Activated T-cell treated with anti-CD3 and anti-CD28 coated beads, Interleukin-2, amount 50 U/mL, for 48 hours (primary cell): ENCODE data around the gene ALG8.
"Not testable (repeated sequence)": the region's sequence is repeated elsewhere in the genome, so short reads cannot be mapped to it uniquely, and the experiment has no call there.

Source experiments
- DNase-seq, 2 experiments: peaks; one replicate each; pipeline ENCODE4 v3.0.0-alpha.2; 2020

Gene ALG8

DNA sequence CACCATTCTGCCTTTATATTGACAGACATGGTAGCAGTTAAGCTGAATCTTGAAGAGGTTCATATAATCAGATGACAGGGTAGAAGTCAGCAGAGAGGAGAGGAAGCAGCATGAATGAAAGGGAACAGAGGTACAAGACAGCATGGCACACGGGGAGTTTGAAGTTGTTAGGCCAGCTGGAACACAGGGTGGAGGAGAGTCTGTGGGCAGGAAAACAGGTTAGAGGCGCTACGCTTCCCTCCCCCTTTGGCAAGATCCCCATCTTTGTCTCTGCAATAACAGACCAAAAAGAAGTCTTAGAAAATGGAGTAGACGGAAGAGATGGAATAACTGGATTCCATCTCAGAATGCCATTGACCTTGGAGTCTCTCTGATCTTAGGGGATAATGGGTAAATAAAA is 39.8 kb downstream of the ALG8 start:
- DNase-seq = no peak

DNA sequence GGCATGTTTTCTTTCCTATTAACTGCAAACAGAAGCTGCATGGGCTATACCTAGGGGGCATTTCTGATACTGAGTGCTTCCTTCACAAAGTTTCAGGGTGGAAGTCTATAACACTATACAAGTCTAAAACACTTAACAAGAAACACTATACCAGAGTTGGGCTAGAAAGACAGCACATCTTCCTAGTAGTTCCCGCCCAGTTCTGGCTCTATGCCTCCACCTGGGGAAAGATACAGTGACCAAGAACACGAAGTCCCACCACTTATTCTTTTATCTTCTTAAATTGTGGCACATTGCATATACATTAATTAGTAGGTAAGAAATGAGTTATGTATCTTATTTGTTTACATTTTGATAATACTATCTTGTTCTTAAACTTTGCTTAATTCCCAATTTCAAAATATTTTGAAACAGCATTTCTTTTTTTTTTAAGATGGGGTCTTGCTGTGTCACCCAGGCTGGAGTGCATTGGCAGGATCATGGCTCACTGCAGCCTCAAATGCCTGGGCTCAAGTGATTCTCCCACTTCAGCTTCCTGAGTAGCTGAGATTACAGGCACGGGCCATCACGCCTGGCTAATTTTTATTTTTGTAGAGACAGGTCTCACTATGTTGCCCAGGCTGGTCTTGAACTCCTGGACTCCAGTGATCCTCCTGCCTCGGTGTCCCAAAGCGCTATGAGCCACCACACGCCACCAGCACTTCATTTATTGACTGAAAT is 41.6 kb downstream of the ALG8 start:
- DNase-seq = no peak

DNA sequence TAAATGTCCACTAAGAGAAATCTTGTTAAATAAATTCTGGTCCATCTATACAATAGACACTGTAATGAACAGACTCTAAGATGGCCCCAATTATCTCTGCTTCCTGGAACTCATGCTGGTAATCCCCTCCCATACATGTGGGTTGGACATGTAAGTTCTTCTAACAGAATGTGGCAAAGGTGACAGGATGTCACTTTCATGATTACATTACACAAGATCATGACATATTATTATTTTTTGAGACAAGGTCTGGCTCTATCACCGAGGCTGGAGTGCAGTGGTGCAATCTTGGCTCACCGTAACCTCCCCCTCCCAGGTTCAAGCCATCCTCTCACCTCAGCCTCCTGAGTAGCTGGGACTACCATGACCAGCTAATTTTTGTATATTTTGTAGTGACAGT is 45.2 kb downstream of the ALG8 start:
- DNase-seq = no peak

DNA sequence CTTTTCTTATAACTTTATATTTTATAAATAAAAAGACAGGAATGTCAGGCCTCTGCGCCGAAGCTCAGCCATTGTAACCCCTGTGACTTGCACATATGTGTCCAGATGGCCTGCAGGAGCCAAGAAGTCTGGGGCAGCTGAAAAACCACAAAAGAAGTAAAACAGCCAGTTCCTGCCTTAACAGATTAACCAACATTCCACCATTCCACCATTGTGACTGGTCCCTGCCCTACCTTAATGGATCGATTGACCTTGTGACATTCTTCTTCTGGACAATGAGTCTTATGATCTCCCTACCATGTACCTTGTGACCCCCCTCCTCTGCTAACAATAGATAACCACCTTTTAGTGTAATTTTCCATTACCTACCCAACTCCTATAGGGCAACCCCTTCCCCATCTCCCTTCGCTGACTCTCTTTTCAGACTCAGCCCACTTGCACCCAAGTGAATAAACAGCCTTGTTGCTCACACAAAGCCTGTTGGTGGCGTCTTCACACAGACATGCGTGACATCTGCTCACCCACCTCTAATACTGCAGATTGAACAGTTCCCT is 52.8 kb downstream of the ALG8 start:
- DNase-seq = not testable (repeated sequence)

DNA sequence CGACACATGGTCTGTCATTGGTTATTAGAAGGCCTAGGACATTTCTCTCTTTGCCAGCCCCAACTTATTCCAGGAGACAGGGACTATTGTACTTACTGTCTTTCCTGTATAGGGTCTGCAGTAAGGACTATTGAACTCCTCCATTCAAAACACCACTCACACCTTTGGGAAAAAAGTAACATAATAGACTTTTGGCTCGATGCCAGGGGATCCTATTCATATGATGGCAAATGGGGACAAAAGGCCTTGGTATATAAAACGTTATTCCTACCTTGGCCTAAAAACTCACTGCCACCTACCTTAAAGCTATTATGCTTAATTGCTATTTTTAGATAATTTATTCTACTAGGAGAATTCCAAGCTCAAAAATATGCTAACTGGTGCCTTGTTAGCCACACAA is 53.5 kb downstream of the ALG8 start:
- DNase-seq = no peak

DNA sequence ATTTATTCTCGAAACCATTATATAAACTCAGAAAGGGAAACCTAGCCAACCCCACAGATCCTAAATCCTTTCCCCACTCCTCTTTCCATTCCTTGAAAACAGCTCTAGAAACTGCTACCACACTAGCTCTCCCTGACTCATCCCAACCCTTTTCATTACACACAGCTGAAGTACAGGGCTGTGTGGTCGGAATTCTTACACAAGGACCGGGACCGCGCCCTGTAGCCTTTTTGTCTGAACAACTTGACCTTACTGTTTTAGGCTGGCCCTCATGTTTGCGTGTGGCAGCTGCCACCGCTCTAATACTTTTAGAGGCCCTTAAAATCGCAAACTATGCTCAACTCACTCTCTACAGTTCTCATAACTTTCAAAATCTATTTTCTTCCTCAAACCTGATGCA is 54.9 kb downstream of the ALG8 start:
- not testable (repeated sequence) for DNase-seq

GRCh38 chr11:78083021-78083420 is 56.4 kb downstream of the ALG8 start:
- DNase-seq = no peak

- DNase-seq = no peak
These were observed 57.3 kb downstream of the ALG8 start for GRCh38 chr11:78082146-78082545.

GRCh38 chr11:78081583-78081982 is 57.8 kb downstream of the ALG8 start:
- no peak for DNase-seq

DNA sequence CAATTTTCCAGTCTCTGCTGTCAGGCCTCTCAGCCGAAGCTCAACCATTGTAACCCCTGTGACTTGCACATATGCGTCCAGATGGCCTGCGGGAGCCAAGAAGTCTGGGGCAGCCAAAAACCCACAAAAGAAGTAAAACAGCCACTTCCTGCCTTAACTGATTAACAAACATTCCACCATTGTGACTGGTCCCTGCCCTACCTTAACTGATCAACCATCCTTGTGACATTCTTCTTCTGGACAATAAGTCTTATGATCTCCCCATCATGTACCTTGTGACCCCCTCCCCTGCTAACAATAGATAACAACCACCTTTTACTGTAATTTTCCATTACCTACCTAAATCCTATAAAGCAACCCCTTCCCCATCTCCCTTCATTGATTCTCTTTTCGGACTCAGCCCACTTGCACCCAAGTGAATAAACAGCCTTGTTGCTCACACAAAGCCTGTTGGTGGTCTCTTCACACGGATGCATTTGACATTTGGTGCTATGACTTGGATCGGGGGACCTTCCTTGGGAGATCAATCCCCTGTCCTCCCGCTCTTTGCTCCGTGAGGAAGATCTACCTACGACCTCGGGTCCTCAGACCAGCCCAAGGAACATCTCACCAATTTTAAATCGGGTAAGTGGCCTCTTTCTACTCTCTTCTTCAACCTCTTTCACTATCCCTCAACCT is 58.5 kb downstream of the ALG8 start:
- DNase-seq = no peak

DNA sequence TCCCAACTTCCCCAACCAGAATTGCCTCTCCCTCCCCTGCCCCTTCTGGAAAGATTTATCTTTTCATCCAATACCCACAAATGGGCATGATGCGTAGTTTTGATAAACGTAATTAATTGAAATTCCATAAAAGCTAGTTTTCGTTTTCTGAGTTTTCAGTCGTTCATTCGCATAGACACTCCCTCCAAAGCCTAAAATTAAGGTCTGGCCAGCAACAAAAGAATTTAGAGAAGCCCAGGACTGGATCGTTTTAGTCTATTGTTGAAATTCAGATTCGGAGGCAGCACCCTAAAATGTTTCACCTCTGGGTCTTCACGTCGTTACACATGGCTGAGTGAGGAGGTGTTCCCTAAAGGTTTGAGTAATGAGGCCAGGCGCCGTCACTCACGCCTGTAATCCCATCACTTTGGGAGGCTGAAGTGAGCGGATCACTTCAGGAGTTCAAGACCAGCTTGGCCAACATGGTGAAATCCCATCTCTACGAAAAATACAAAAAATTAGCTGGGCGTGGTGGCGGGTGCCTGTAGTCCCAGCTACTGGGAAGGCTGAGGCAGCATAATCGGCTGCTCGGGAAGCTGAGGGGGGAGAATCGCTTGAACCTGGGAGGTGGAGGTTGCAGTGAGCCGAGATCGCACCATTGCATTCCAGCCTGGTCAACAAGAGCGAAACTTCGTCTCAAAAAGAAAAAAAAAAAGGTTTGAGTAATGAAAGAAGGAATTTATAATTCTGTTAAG is 59.2 kb downstream of the ALG8 start:
- peak in 1 of 2 experiments; percentile 22 for DNase-seq

GRCh38 chr11:78079232-78080083 is 60.0 kb downstream of the ALG8 start, which contains the start of gene NDUFC2:
TSS of gene NDUFC2 (minus strand) at chr11:78079862. CDS start at chr11:78079744, 118 bp downstream.
- peak; percentile 82 to 85 for DNase-seq

DNA sequence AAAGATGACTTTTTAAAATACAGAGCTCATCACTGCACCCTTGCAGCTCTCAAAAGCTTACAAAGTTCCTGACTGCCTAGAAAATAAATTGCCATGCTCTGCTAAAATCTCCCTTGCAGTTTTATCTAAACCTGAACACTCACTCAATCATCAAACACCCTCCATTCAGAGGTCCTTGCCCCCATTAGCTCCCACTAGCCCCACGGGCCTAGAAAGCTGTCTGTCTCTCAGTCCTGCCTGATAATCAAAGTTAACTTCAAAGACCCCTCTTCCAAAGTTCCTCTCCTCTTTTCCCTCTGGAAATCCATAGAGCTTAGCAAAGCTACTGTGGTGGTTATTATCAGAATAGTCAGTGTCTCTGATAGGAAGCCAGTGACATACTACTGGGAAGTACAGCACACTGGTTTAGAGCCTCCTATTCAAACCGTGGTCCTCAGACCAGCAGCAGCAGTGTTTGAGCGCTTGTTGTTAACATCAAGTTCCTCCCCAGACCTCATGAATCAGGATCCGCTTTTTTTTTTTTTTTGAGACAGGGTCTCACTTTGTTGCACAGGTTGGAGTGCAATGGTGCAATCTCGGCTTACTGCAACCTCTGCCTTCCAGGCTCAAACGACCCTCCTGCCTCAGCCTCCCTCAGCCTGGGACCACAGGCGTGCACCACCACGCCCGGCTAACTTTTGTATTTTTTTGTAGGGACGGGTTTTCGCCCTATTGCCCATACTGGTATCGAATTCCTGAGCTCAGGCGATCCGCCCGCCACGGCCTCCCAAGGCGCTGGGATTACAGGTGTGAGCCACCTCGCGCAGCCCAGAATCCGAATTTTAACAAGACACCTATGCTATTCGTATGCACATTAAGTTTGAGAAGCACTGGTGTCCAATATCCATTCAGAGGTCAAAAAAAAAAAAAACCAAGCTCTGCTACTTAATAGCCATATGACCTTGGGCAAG is 60.9 kb downstream of the ALG8 start:
- no peak for DNase-seq

DNA sequence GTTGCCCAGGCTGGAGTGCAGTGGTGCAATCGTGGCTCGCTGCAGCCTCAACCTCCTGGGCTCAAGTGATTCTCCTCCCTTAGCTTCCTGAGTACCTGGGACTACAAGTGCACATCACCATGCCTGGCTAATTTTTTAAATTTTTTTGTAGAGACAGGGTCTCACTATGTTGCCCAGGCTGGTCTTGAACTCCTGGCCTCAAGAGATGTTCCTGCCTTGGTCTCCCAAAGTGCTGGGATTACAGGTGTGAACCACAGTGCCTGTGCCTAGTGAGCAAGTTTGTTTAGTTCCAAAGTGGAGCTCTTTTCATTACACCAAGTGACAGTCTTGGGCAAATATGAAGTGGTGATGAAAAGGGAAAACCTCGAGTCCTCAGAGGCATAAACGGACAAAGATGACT is 61.8 kb downstream of the ALG8 start:
- not testable (repeated sequence) for DNase-seq

- no peak for DNase-seq
These were observed 62.6 kb downstream of the ALG8 start for GRCh38 chr11:78076733-78077403.

GRCh38 chr11:78074756-78075155 is 64.7 kb downstream of the ALG8 start:
- no peak for DNase-seq

DNA sequence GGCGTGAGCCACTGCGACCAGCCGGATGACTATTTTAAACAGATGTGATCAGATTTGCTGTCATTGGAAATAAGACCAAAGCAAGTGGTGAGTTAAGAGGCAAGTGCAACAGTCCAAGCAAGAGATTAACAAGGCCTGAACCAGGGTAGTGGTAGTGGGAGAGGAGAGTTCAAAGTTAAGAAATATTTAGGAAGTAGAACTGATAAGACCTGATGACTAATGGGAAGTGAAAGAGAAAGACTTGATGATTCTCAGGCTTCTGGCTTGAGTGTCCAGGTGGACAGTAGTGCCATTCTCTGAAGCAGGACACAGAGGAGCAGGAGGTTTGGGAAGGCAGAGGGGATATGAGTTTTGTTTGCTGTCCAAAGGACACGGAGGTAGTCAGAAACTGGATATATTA is 67.0 kb downstream of the ALG8 start:
- DNase-seq = no peak

DNA sequence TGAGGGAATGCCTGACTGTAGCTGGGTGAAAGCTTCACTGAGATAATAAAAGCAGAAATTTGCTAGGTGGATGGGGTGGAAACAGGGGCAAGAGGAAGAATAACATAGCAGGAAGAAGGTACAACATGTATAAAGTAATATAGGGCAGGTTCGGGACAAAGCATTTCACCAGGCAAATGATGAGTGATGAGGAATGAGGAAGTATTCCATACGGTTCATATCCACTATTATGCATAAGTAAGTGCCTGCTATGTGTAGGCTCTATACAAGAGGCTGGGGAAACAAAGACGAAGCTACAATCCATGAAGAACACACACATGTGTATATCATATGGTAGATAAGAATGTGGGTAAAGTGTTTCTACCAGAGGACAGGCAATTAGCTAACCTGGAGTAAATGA is 67.7 kb downstream of the ALG8 start:
- DNase-seq = no peak

- DNase-seq = no peak
These were observed 68.8 kb downstream of the ALG8 start for GRCh38 chr11:78070621-78071020.

GRCh38 chr11:78069465-78069864 is 70.0 kb downstream of the ALG8 start:
- no peak for DNase-seq

- DNase-seq = no peak
These were observed 71.7 kb downstream of the ALG8 start for GRCh38 chr11:78067704-78068103.
